Activated naive CD4-positive, alpha-beta T cell treated with anti-CD3 and anti-CD28 coated beads for 36 hours (primary cell): ENCODE results near the gene DNMT3B. TPM values are rescaled to one million over a fixed set of nuclear protein-coding genes. Genes with fewer than 3 reads are reported as not detected.

ENCODE experiments used
- CTCF ChIA-PET: fragments of 350-600 bp; sonication (Branson Sonifier 250); formaldehyde crosslinking; loops from one replicate; lab custom pipeline; 2021; ENCODE audit warnings: antibody characterized with exemption; lab: Charles Lee
- DNase-seq: peaks from one replicate; pipeline ENCODE4 v3.0.0-alpha.2; 2020
- H3K27ac Mint-ChIP-seq: one replicate; pipeline ENCODE4 v1.8.0; 2021; ENCODE audit warnings: mild to moderate bottlenecking, mixed read lengths
- H3K27me3 Mint-ChIP-seq: one replicate; pipeline ENCODE4 v1.8.0; 2021; ENCODE audit warnings: low read depth, mixed read lengths
- H3K36me3 Mint-ChIP-seq: one replicate; pipeline ENCODE4 v1.8.0; 2021; ENCODE audit warnings: low read depth, mixed read lengths
- H3K4me1 Mint-ChIP-seq: one replicate; pipeline ENCODE4 v1.8.0; 2021; ENCODE audit warnings: low read depth, mixed read lengths
- H3K4me3 Mint-ChIP-seq: one replicate; pipeline ENCODE4 v1.8.0; 2021; ENCODE audit warnings: mild to moderate bottlenecking, moderate library complexity, mixed read lengths
- H3K9me3 Mint-ChIP-seq: one replicate; pipeline ENCODE4 v1.8.0; 2021; ENCODE audit warnings: mixed read lengths
- intact Hi-C: fragments of 100-400 bp; cut with micrococcal nuclease; formaldehyde crosslinking; loops from one replicate; pipeline ENCODE4 v1.15.1; 2023
- total RNA-seq, 2 experiments: library from RNA; stranded (reverse); gene quantifications; one replicate each; pipeline ENCODE4 v1.2.3, GENCODE V29; 2021

The DNMT3B gene
- total RNA-seq, 2 experiments from 2014 or later: 2.0 to 2.2 TPM

DNA sequence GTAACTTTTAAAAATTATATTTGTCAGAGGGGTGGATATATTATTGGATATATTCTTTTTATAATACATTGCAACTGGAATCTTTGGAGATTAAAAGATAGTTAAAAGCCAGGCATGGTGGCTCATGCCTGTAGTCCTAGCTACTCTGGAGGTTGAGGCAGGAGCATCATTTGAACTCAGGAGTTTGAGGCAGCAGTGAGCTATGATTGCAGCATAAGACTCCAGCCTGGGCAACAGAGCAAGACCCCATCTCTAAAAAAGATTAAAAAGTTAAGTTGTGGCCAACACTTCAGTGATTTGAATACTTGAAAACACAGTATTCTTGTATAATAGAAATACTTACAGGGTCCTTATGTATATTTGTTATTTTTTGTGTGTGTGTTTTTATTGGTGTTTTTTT, 72.8 kb downstream of the DNMT3B start:
- Mint-ChIP-seq H3K4me1 (peaks cover 58% of the 10 kb centered on the region), H3K36me3 (peaks cover 38% of the 10 kb centered on the region), H3K9me3 (no peaks in the 10 kb centered on the region), H3K4me3 (no peak overlapping the region), H3K27ac (peak overlapping the region; percentile 46), H3K27me3 (no peaks in the 10 kb centered on the region)
- CTCF ChIA-PET: interaction anchor here (0.6 kb wide), 2 partner anchors 41 to 1201 kb away, joined by 3 to 4 read pairs; no protein-coding TSS in a partner anchor
- intact Hi-C loops: loop anchor here (5.0 kb wide), 1 partner anchor 43 kb away; no protein-coding TSS in a partner anchor
- DNase-seq: no peak

DNA sequence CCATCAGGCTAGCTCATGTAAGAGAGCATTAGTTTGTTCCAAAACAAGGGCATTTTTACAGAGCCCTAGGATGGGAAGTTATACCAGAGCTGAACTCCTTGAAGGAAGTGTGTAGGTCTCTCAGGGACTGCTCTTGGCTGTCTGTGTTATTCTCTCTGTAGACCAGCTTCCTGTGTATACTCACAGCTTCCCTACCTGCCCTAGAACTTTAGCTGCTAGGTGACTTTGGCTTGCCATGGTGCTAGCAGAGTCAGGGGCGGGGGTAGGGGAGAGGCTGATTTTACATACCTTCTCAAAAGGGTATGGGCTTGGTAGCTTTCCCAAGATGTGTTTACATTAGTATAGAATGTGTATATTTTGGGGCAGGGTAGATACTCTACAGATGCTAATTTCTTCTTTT, 75.0 kb downstream of the DNMT3B start:
- no peak overlapping the region for H3K4me3 Mint-ChIP-seq
- intact Hi-C loops: no loop called here
- no peaks in the 10 kb centered on the region for H3K9me3 Mint-ChIP-seq
- H3K27ac Mint-ChIP-seq: peak overlapping the region; percentile 41
- CTCF ChIA-PET: interaction anchor here (0.8 kb wide), 1 partner anchor 47 kb away, joined by 4 read pairs; no protein-coding TSS in a partner anchor
- peaks cover 39% of the 10 kb centered on the region for H3K36me3 Mint-ChIP-seq
- peaks cover 53% of the 10 kb centered on the region for H3K4me1 Mint-ChIP-seq
- no peaks in the 10 kb centered on the region for H3K27me3 Mint-ChIP-seq
- DNase-seq: no peak

DNA sequence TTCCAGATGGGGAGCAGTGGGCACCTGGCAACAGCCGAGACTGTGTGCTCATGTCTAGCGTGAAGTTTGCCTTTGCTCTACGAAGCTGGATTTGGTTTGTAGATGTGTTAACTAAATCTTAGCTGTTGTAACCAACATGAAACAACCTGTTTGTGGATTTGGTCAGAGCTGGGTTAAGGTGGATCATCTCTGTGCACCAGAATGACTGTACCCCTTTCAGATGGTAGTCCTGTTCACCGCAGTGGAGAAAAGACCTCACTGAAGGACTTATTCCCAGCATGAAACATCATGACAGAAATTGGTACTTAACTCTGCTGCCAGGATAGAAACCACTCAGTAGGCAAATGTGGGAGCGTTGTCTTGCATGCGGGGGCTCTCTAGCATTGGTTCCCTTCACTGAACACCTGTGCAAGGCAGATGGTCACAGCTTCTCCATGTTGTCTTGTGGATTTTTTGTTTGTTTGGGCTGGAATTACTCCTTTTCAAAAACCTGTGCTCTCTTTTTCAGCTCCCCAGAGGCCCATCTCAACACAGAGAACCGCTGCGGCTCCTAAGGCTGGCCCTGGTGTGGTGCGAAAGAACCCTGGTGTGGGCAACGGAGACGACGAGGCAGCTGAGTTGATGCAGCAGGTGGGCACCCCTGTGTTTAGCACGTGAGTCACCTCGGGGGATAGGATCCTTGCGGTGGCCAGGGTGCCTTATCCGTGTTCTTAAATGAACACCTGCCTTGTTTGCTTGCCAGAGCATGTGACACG, 77.2 kb downstream of the DNMT3B start:
- intact Hi-C loops: no loop called here
- Mint-ChIP-seq H3K36me3 (peaks cover 38% of the 10 kb centered on the region), H3K4me1 (peaks cover 50% of the 10 kb centered on the region), H3K9me3 (no peaks in the 10 kb centered on the region), H3K4me3 (no peak overlapping the region), H3K27me3 (no peaks in the 10 kb centered on the region), H3K27ac (peak overlapping the region; percentile 72)
- CTCF ChIA-PET: no interaction called here
- no peak for DNase-seq

DNA sequence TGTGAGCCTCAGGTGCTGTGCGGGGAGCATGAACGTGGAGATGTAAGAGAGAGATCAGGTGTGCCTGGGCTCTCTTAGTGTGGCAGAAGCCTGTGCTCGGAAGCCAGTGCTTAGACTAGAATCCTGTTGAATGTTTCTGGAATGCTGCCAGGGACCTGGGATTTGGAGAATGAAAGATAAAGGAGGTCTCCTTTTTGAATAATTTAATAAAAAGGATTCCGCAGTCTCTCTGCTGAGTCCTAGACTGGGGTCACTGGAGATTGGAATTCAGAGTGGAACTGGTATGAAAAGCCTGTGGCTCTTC, 77.7 kb downstream of the DNMT3B start:
- intact Hi-C loops: no loop called here
- Mint-ChIP-seq H3K27me3 (no peaks in the 10 kb centered on the region), H3K27ac (peak overlapping the region; percentile 67), H3K4me1 (peaks cover 53% of the 10 kb centered on the region), H3K36me3 (peaks cover 40% of the 10 kb centered on the region), H3K4me3 (no peak overlapping the region), H3K9me3 (no peaks in the 10 kb centered on the region)
- CTCF ChIA-PET: no interaction called here
- no peak for DNase-seq

DNA sequence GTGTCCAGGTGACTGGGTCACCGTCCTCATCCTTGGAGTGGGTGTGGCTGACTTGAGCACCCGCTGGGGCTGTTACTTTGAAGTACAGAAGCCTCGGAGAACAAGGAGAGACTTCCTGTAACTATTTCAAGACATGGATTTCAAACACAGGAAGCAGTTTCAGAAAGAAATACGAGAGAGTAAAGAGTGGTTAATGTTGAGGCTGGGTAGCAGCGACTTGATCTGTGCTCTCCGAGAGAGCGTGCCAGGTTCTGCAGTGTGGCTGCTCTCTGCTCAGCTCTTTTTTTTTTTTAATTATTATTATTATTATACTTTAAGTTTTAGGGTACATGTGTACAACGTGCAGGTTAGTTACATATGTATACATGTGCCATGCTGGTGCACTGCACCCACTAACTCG, 79.0 kb downstream of the DNMT3B start:
- no peak overlapping the region for H3K4me3 Mint-ChIP-seq
- intact Hi-C loops: no loop called here
- peaks cover 54% of the 10 kb centered on the region for H3K4me1 Mint-ChIP-seq
- H3K9me3 Mint-ChIP-seq: no peaks in the 10 kb centered on the region
- no peak overlapping the region for H3K27ac Mint-ChIP-seq
- CTCF ChIA-PET: interaction anchor here (1.0 kb wide), 1 partner anchor 63 kb away, joined by 3 read pairs; no protein-coding TSS in a partner anchor
- DNase-seq: no peak
- H3K27me3 Mint-ChIP-seq: no peaks in the 10 kb centered on the region
- peaks cover 46% of the 10 kb centered on the region for H3K36me3 Mint-ChIP-seq

DNA sequence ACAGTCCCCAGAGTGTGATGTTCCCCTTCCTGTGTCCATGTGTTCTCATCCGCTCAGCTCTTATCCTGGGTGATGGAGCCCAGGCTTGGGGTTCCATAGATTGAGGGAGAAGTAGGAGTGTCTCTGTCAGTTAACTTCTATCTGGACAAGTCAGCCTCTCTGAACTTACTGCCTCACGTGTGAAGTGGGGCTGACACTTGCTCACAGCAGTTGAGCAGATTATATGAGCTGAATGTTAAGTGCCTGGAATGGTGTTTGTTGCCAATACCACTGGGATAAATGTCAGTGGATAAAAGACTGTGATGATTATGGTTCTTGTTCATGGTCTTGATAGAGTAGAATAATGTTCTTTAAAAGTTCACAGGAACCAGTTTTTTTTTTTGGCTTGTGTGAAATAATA, 79.4 kb downstream of the DNMT3B start:
- intact Hi-C loops: no loop called here
- CTCF ChIA-PET: interaction anchor here (0.6 to 1.0 kb wide), 2 partner anchors 64 to 80 kb away, joined by 3 read pairs; no protein-coding TSS in a partner anchor
- H3K4me3 Mint-ChIP-seq: no peak overlapping the region
- no peak for DNase-seq
- H3K27me3 Mint-ChIP-seq: no peaks in the 10 kb centered on the region
- H3K4me1 Mint-ChIP-seq: peaks cover 51% of the 10 kb centered on the region
- H3K9me3 Mint-ChIP-seq: no peaks in the 10 kb centered on the region
- H3K27ac Mint-ChIP-seq: peak overlapping the region; percentile 51
- peaks cover 51% of the 10 kb centered on the region for H3K36me3 Mint-ChIP-seq

DNA sequence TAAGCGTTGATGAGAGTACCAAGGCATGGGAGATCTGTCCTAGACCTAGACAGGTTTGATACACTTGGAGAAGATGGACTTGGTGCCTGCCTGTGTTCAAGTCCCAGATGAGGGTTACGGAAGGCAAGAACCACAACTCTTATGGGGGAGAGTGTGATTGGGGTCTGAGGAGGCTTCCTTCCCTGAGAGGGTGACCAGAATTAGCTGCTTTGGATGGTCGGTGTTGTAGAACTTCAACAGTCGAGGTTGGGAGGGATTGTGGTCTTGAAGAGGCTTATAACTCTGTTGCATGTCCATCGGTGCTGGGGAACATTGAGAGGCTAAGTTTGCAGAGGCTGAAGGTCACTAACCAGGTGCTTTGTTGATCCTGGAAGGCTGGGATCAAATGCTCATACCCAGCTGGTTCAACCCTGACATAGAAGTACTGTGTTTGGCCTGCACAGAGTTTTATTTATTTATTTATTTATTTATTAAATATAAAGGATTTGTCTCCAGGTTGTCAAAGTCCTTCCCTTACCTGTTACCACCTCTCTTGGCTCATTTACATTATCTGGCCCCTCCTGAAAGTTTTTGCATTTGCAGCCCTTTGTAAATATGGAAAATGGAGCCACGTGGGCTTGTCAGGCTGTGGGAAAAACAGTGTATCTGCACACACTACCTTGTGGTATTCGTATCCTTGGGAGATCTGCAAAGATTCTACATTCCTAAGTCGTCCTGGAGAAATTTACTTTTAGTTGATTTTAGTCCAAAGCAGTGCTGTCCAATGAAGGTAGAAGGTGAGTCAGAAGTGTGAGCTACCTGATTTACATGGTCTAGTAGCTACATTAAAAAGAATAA, 80.7 kb downstream of the DNMT3B start:
- Mint-ChIP-seq H3K4me3 (no peak overlapping the region), H3K27ac (peak overlapping the region; percentile 17), H3K9me3 (no peaks in the 10 kb centered on the region), H3K36me3 (peaks cover 58% of the 10 kb centered on the region), H3K4me1 (peaks cover 49% of the 10 kb centered on the region), H3K27me3 (no peaks in the 10 kb centered on the region)
- CTCF ChIA-PET: interaction anchor here (0.6 to 0.8 kb wide), 3 partner anchors 9 to 17 kb away, joined by 3 read pairs; no protein-coding TSS in a partner anchor
- intact Hi-C loops: no loop called here
- DNase-seq: no peak

DNA sequence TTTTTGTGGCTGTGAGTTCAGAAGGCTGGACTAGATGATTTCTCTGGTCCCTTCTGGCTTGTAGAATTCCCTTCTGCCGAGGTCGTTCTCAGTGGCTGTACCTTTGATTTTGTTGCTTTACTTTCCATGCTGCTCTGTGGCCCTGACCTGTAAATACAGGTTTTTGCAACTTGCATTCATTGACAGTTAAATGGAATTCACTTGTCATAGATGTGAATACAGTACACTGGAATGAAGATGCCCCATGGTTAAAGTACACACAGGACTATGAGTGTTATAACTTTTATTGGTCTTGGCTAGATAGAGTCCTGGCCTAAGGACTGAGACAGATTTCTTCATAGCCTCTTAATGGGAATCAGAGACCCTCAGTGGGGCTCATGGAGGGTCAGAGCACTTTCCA, 83.6 kb downstream of the DNMT3B start:
- H3K9me3 Mint-ChIP-seq: no peaks in the 10 kb centered on the region
- CTCF ChIA-PET: interaction anchor here (0.7 to 1.3 kb wide), 4 partner anchors 13 to 100 kb away, joined by 3 to 5 read pairs (median 3); no protein-coding TSS in a partner anchor
- intact Hi-C loops: no loop called here
- no peak for DNase-seq
- no peak overlapping the region for H3K27ac Mint-ChIP-seq
- H3K4me3 Mint-ChIP-seq: no peak overlapping the region
- peaks cover 53% of the 10 kb centered on the region for H3K36me3 Mint-ChIP-seq
- no peaks in the 10 kb centered on the region for H3K27me3 Mint-ChIP-seq
- H3K4me1 Mint-ChIP-seq: peaks cover 29% of the 10 kb centered on the region

DNA sequence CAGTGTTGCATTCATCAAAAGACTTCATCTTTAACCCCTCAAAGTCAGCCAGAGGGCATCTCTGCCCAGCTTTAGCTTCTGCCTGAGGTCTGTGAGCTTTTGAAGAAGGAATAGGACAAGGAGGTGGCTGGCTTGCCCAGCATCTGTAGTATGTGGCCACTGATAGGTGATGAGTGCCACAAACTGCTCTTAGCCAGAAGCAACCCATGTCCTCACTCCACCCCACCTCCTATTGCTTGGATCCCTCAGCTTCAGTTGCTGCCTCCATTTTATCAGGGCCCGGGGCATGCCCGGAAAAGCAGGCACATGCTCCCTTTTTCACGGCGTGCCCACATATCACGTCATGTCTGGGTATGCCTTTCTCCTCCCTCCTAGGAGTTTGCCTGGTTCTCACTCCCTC, 84.7 kb downstream of the DNMT3B start:
- peaks cover 21% of the 10 kb centered on the region for H3K4me1 Mint-ChIP-seq
- intact Hi-C loops: no loop called here
- no peaks in the 10 kb centered on the region for H3K9me3 Mint-ChIP-seq
- H3K4me3 Mint-ChIP-seq: no peak overlapping the region
- CTCF ChIA-PET: no interaction called here
- no peak for DNase-seq
- H3K36me3 Mint-ChIP-seq: peaks cover 49% of the 10 kb centered on the region
- no peak overlapping the region for H3K27ac Mint-ChIP-seq
- no peaks in the 10 kb centered on the region for H3K27me3 Mint-ChIP-seq

DNA sequence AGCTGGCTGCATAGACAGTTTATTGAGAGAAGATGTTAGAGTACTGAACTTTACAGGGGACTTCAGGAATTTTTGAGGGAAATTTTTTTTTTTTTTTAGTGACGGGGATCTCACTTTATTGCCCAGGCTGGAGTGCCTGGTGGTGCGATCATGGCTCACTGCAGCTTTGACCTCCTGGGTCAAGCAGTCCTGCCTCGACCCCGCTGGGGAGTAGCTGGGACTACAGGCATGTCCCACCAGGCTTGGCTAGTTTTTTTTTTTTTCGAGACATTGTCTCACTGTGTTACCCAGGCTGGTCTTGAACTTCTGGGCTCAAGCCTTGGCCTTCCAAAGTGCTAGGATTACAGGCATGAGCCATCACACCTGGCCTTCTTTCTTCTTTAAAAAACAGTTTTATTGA, 85.8 kb downstream of the DNMT3B start:
- CTCF ChIA-PET: no interaction called here
- H3K27ac Mint-ChIP-seq: no peak overlapping the region

DNA sequence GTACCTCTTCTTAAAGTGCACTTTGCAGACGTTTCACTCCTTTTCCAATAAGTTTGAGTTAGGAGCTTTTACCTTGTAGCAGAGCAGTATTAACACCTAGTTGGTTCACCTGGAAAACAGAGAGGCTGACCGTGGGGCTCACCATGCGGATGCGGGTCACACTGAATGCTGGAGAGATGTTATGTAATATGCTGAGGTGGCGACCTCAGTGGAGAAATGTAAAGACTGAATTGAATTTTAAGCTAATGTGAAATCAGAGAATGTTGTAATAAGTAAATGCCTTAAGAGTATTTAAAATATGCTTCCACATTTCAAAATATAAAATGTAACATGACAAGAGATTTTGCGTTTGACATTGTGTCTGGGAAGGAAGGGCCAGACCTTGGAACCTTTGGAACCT, 86.7 kb downstream of the DNMT3B start:
- no peak for DNase-seq
- intact Hi-C loops: no loop called here
- Mint-ChIP-seq H3K4me1 (peaks cover 14% of the 10 kb centered on the region), H3K27ac (no peak overlapping the region), H3K9me3 (no peaks in the 10 kb centered on the region), H3K4me3 (no peak overlapping the region), H3K27me3 (no peaks in the 10 kb centered on the region), H3K36me3 (peaks cover 46% of the 10 kb centered on the region)
- CTCF ChIA-PET: no interaction called here

More for the DNA sequence above, 85.8 kb downstream of the DNMT3B start:
- intact Hi-C loops: no loop called here
- Mint-ChIP-seq H3K4me3 (no peak overlapping the region), H3K9me3 (no peaks in the 10 kb centered on the region), H3K4me1 (peaks cover 14% of the 10 kb centered on the region), H3K27me3 (no peaks in the 10 kb centered on the region), H3K36me3 (peaks cover 44% of the 10 kb centered on the region)
- DNase-seq: no peak

DNA sequence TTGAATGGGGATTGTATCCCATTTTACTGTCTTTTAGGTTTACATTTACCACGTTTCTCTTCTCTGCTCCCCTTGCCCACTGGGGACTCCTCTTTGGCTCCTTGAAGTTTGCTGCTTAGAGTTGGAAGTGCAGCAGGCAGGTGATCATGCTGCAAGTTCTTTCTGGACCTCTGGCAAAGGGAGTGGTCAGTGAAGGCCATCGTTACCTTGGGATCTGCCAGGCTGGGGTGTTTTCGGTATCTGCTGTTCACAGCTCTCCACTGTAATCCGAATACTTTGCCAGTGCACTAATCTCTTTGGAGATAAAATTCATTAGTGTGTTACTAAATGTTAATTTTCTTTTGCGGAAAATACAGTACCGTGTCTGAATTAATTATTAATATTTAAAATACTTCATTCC, 87.4 kb downstream of the DNMT3B start:
- no peak for DNase-seq
- no peaks in the 10 kb centered on the region for H3K27me3 Mint-ChIP-seq
- CTCF ChIA-PET: interaction anchor here (0.7 kb wide), 1 partner anchor 20 kb away, joined by 3 read pairs; no protein-coding TSS in a partner anchor
- H3K4me1 Mint-ChIP-seq: peaks cover 10% of the 10 kb centered on the region
- no peak overlapping the region for H3K4me3 Mint-ChIP-seq
- intact Hi-C loops: no loop called here
- no peak overlapping the region for H3K27ac Mint-ChIP-seq
- no peaks in the 10 kb centered on the region for H3K9me3 Mint-ChIP-seq
- peaks cover 44% of the 10 kb centered on the region for H3K36me3 Mint-ChIP-seq
